HepG2 (cell line): ENCODE measurements around the gene SAP30. TPM values are rescaled to one million over a fixed set of nuclear protein-coding genes. Genes with fewer than 3 reads are reported as not detected.

ENCODE experiments used
- ATAC-seq: fragments of 200-7000 bp; cut with Tn5 transposase; 3 replicates; pipeline ENCODE4 v1.9.1; 2020; ENCODE audit warnings: mild to moderate bottlenecking, moderate library complexity
- BruUV-seq: library from RNA; stranded (reverse); fragments of 400-500 nt; replicated peaks from 2 replicates; lab custom pipeline; 2021; lab: Mats Ljungman, UMichigan
- CTCF ChIA-PET: fragments of 300-600 bp; formaldehyde crosslinking; extraction: SDS; loops from one replicate; lab custom pipeline; 2021; ENCODE audit warnings: low total read pairs, inconsistent platforms, low intra/inter-chr PET ratio; lab: Yijun Ruan, JAX
- POLR2A ChIA-PET: fragments of 350-600 bp; sonication (Branson Sonifier 250); formaldehyde crosslinking; loops from one replicate; lab custom pipeline; 2020; ENCODE audit warnings: antibody characterized with exemption, inconsistent platforms; lab: Yijun Ruan, JAX
- DNase-seq: peaks from one replicate; pipeline ENCODE4 v3.0.0-alpha.2; 2015; ENCODE audit warnings: low spot score
- FAIRE-seq: peaks from 3 replicates; lab custom pipeline; 2011; peaks lifted over from hg19 to GRCh38; lab: Jason Lieb, UNC
- H2AFZ ChIP-seq: one replicate; pipeline ENCODE4 v1.6.1; 2011; ENCODE audit warnings: low read length, inconsistent platforms
- H3K27ac ChIP-seq: fragments of 300-600 bp; 3 replicates; pipeline ENCODE4 v1.8.0; 2011; ENCODE audit warnings: mixed run types, mild to moderate bottlenecking, mixed read lengths, low read length, inconsistent platforms; ENCODE audit not compliant: insufficient read depth; ENCODE audit errors: extremely low read length
- H3K27me3 ChIP-seq, 2 experiments: fragments of 200-600 bp in 1 of 2; 2 replicates in 1 of 2; 3 replicates in 1 of 2; pipeline versions ENCODE4 v1.6.0 to v1.8.0; 2011; ENCODE audit warnings: low read length in 2 of 2, mild to moderate bottlenecking in 2 of 2, moderate library complexity in 2 of 2, inconsistent platforms in 1 of 2; ENCODE audit not compliant: insufficient read depth in 2 of 2, control insufficient read depth in 1 of 2
- H3K36me3 ChIP-seq, 2 experiments: fragments of 200-600 bp in 1 of 2; replicated peaks in 1 of 2; 2 replicates in 1 of 2; 3 replicates in 1 of 2; pipeline versions ENCODE4 v1.5.1 to v1.8.0; 2011; ENCODE audit warnings: low read length in 2 of 2, inconsistent platforms in 1 of 2; ENCODE audit not compliant: insufficient read depth in 2 of 2, control insufficient read depth in 1 of 2
- H3K4me1 ChIP-seq: 2 replicates; pipeline ENCODE4 v1.5.1; 2012; ENCODE audit warnings: low read length, inconsistent platforms; ENCODE audit not compliant: insufficient read depth
- H3K4me2 ChIP-seq: 2 replicates; pipeline ENCODE4 v1.6.0; 2011; ENCODE audit warnings: low read depth, low read length, inconsistent platforms
- H3K4me3 ChIP-seq, 3 experiments: fragments of 200-600 bp in 1 of 3; sonication (generic), shearing (Covaris generic) in 1 of 3; replicated peaks in 1 of 3; 2 replicates each; pipeline ENCODE4 v1.5.1; 2011 to 2016; ENCODE audit warnings: low read length in 3 of 3, inconsistent platforms in 2 of 3, low read depth in 2 of 3, mild to moderate bottlenecking in 2 of 3, control low read depth in 1 of 3, mixed read lengths in 1 of 3; ENCODE audit not compliant: insufficient read depth in 1 of 3
- H3K79me2 ChIP-seq: one replicate; pipeline ENCODE4 v1.6.1; 2011; ENCODE audit warnings: low read length, inconsistent platforms; ENCODE audit not compliant: insufficient read depth
- H3K9ac ChIP-seq: 2 replicates; pipeline ENCODE4 v1.6.0; 2011; ENCODE audit warnings: mild to moderate bottlenecking, low read depth, low read length, inconsistent platforms; ENCODE audit not compliant: insufficient read depth
- H3K9me3 ChIP-seq: 2 replicates; pipeline ENCODE4 v1.5.1; 2012; ENCODE audit warnings: mild to moderate bottlenecking, low read length
- H4K20me1 ChIP-seq: 2 replicates; pipeline ENCODE4 v1.6.0; 2011; ENCODE audit warnings: inconsistent platforms, mild to moderate bottlenecking, low read length, moderate library complexity; ENCODE audit not compliant: insufficient read depth
- ETV5 ChIP-seq: IDR thresholded peaks from 2 replicates; pipeline ENCODE4 v1.6.1; 2018; ENCODE audit warnings: missing biosample characterization, missing genetic modification reagents, inconsistent platforms, borderline replicate concordance
- GABPA ChIP-seq, 2 experiments: IDR thresholded peaks; 2 replicates each; pipeline ENCODE4 v1.6.1; 2011 to 2016; ENCODE audit warnings: low read depth in 2 of 2, low read length in 1 of 2, missing biosample characterization in 1 of 2, missing genetic modification characterization in 1 of 2
- HES4 ChIP-seq: sonication (generic); formaldehyde crosslinking; IDR thresholded peaks from 2 replicates; pipeline ENCODE4 v1.9.0; 2021; ENCODE audit warnings: mild to moderate bottlenecking, missing genetic modification reagents, borderline replicate concordance
- KLF16 ChIP-seq, 2 experiments: sonication (generic) in 1 of 2; formaldehyde crosslinking in 1 of 2; IDR thresholded peaks; 2 replicates each; pipeline versions ENCODE4 v1.6.1 to v1.8.0; 2016 to 2023; ENCODE audit warnings: missing genetic modification reagents in 2 of 2, missing compliant biosample characterization in 1 of 2
- MXD1 ChIP-seq: sonication (generic); formaldehyde crosslinking; IDR thresholded peaks from 2 replicates; pipeline ENCODE4 v1.4.0; 2020; ENCODE audit warnings: mild to moderate bottlenecking, missing genetic modification reagents
- RCOR2 ChIP-seq: IDR thresholded peaks from 2 replicates; pipeline ENCODE4 v1.6.1; 2016; ENCODE audit warnings: missing biosample characterization, missing genetic modification reagents
- SRSF4 ChIP-seq: fragments of 200-400 bp; formaldehyde crosslinking; IDR thresholded peaks from one replicate; pipeline ENCODE4 v1.6.1; 2018; ENCODE audit warnings: mild to moderate bottlenecking, low read depth, low read length, moderate library complexity; ENCODE audit not compliant: poor library complexity, severe bottlenecking
- TBX3 ChIP-seq: fragments of 450-650 bp; IDR thresholded peaks from 2 replicates; pipeline ENCODE4 v1.6.1; 2017; ENCODE audit warnings: antibody characterized with exemption, mild to moderate bottlenecking, inconsistent platforms, borderline replicate concordance
- ZNF333 ChIP-seq: sonication (generic); formaldehyde crosslinking; IDR thresholded peaks from 2 replicates; pipeline ENCODE4 v1.4.0; 2020; ENCODE audit warnings: mild to moderate bottlenecking, missing genetic modification reagents, borderline replicate concordance
- ZNF574 ChIP-seq: sonication (generic); formaldehyde crosslinking; IDR thresholded peaks from 2 replicates; pipeline ENCODE4 v1.4.0; 2020; ENCODE audit warnings: missing genetic modification reagents
- ZNF646 ChIP-seq: sonication (generic); formaldehyde crosslinking; IDR thresholded peaks from 2 replicates; pipeline ENCODE4 v1.9.0; 2021; ENCODE audit warnings: mild to moderate bottlenecking, missing genetic modification reagents
- WGBS: methylation state at CpG from one replicate; pipeline ENCODE4 v1.1.6; 2017; ENCODE audit warnings: low lambda C conversion rate; 5-methylcytosine and 5-hydroxymethylcytosine counted together
- in situ Hi-C: cut with HindIII; loops from 2 replicates; pipeline ENCODE4 v1.10.0; 2017; ENCODE audit warnings: low pct_unique_long_range_greater_than_20kb; ENCODE audit not compliant: extremely low pct_ligation_motif_present
- intact Hi-C: fragments of 100-400 bp; cut with micrococcal nuclease; formaldehyde crosslinking; loops from one replicate; pipeline ENCODE4 v1.10.0; 2022; ENCODE audit not compliant: unreplicated experiment
- polyA plus RNA-seq, 8 experiments: library from polyadenylated mRNA; depleted of rRNA in 3 of 8; stranded (reverse) in 7 of 8; unstranded in 1 of 8; fragments of >200 nt; fragmentation: Illumina TruSeq in 4 of 8; extraction: Trizol in 4 of 8; gene quantifications; 2 replicates each; pipeline versions ENCODE4 v1.2.1 to v1.2.3, GENCODE V29; 2011 to 2016; ENCODE audit warnings: low read depth in 4 of 8, missing spikeins in 1 of 8, mixed read lengths in 1 of 8; ENCODE audit not compliant: insufficient read depth in 1 of 8
- total RNA-seq, 5 experiments: library from RNA; depleted of rRNA; stranded (reverse); fragments of >200 nt; fragmentation: Illumina TruSeq; extraction: Trizol; gene quantifications; 2 replicates each; pipeline ENCODE4 v1.2.3, GENCODE V29; 2016; ENCODE audit warnings: low read depth in 1 of 5

SAP30 gene
- total and polyA plus RNA-seq, 2 of the 13 experiments (the other 11 are each of a cell fraction or from before 2014, with no cell fraction given): 14.2 to 25.1 TPM

GRCh38 chr4:173365359-173365996 lies 5.3 kb upstream of the SAP30 start:
- DNase-seq (no peak), FAIRE-seq (no peak), ATAC-seq (no peak)
- no peak overlapping the region for H3K27ac ChIP-seq
- no peak overlapping the region for H2AFZ ChIP-seq
- no peaks in the 10 kb centered on the region for H3K9me3 ChIP-seq
- intact Hi-C loops: no loop called here
- ChIA-PET CTCF (no interaction called here), POLR2A (no interaction called here)
- no peak overlapping the region for H3K9ac ChIP-seq
- H3K27me3 ChIP-seq: no peaks in the 10 kb centered on the region; a peak in 1 of 5 replicates
- no peak overlapping the region for H3K4me3 ChIP-seq
- H3K36me3 ChIP-seq: no peaks in the 10 kb centered on the region; a peak in 1 of 5 replicates
- WGBS: 47% methylated on average over 2 of the region's 2 CpGs
- H3K79me2 ChIP-seq: no peaks in the 10 kb centered on the region
- no TSS peak for BruUV-seq
- in situ Hi-C loops: no loop called here
- H3K4me2 ChIP-seq: no peak overlapping the region
- TF ChIP-seq SRSF4: no peak
- TF ChIP-seq MXD1: no peak
- TF ChIP-seq ZNF646 (CRISPR knock-in tag): no peak
- TF ChIP-seq KLF16 (CRISPR knock-in tag; IDR thresholded peaks at IDR 0.05): no peak
- no peak for TF ChIP-seq ETV5 (CRISPR knock-in tag)
- no peak for TF ChIP-seq ZNF333 (CRISPR knock-in tag)
- no peak for TF ChIP-seq TBX3
- no peak for TF ChIP-seq ZNF574 (CRISPR knock-in tag)
- no peak for TF ChIP-seq HES4 (CRISPR knock-in tag)
- no peak for TF ChIP-seq RCOR2
- no peak for TF ChIP-seq GABPA (IDR thresholded peaks at IDR 0.05; ENCODE audit: low read depth, low read length)
- TF ChIP-seq GABPA (CRISPR knock-in tag; IDR thresholded peaks at IDR 0.05; ENCODE audit: low read depth): no peak
- TF ChIP-seq, all 625 proteins: peak for 0
- Histone ChIP-seq H3K4me1 (peaks cover 6% of the 10 kb centered on the region; the same call in 1 of the 2 replicates), H4K20me1 (no peaks in the 10 kb centered on the region)
